Activated naive CD4-positive, alpha-beta T cell treated with anti-CD3 and anti-CD28 coated beads, Interleukin-2, amount 50 U/mL, for 72 hours (primary cell): ENCODE data around the gene RTN4R. TPM values are rescaled to one million over a fixed set of nuclear protein-coding genes. Genes with fewer than 3 reads are reported as not detected.

Experiments
- ATAC-seq, 2 donors: fragments of 150-1000 bp; cut with Tn5 transposase; 2 replicates each; pipeline ENCODE4 v1.10.0; 2021; ENCODE audit warnings: mild to moderate bottlenecking in 2 of 2, moderate library complexity in 2 of 2
- DNase-seq, 2 donors: peaks; one replicate each; pipeline ENCODE4 v3.0.0; 2021 to 2022; ENCODE audit warnings: low spot score in 2 of 2
- H3K27ac Mint-ChIP-seq, 2 donors: one replicate each; pipeline ENCODE4 v1.8.0; 2022; ENCODE audit warnings: mild to moderate bottlenecking in 2 of 2, mixed read lengths in 2 of 2
- H3K36me3 Mint-ChIP-seq, 2 donors: one replicate each; pipeline ENCODE4 v1.8.0; 2022; ENCODE audit warnings: mixed read lengths in 2 of 2
- H3K9me3 Mint-ChIP-seq, 2 donors: one replicate each; pipeline ENCODE4 v1.8.0; 2022; ENCODE audit warnings: mixed read lengths in 2 of 2
- total RNA-seq, 2 donors: library from RNA; stranded (reverse); gene quantifications; one replicate each; pipeline ENCODE4 v1.2.3, GENCODE V29; 2022

Gene RTN4R
- total RNA-seq, 2 donors from 2014 or later = 1.1 to 2.2 TPM

- Mint-ChIP-seq H3K36me3 (no peaks in the 10 kb centered on the region), H3K27ac (peak overlapping the region; percentile 72 to 80), H3K9me3 (no peaks in the 10 kb centered on the region)
- ATAC-seq (peak; percentile 49 to 80), DNase-seq (peak in 1 of 2 donors; percentile 53)
Measured at GRCh38 chr22:20243537-20244249, 24.4 kb downstream of the RTN4R start.

- Mint-ChIP-seq H3K36me3 (no peaks in the 10 kb centered on the region), H3K9me3 (no peaks in the 10 kb centered on the region), H3K27ac (peak overlapping the region in 1 of 2 donors; percentile 80)
- no peak for DNase-seq
- peak in 1 of 2 donors; percentile 2 for ATAC-seq
Measured at GRCh38 chr22:20243176-20243536, 25.0 kb downstream of the RTN4R start.

GRCh38 chr22:20242393-20243175 is 25.5 kb downstream of the RTN4R start:
- Mint-ChIP-seq H3K36me3 (no peaks in the 10 kb centered on the region), H3K27ac (peak overlapping the region in 1 of 2 donors; percentile 80), H3K9me3 (no peaks in the 10 kb centered on the region)
- no peak for DNase-seq
- ATAC-seq = no peak

GRCh38 chr22:20241579-20242392 is 26.3 kb downstream of the RTN4R start:
- Mint-ChIP-seq H3K27ac (peak overlapping the region in 1 of 2 donors; percentile 80), H3K9me3 (no peaks in the 10 kb centered on the region), H3K36me3 (no peaks in the 10 kb centered on the region)
- DNase-seq = no peak
- ATAC-seq = no peak

GRCh38 chr22:20240900-20241299 is 27.2 kb downstream of the RTN4R start:
- Mint-ChIP-seq H3K27ac (no peak overlapping the region), H3K9me3 (no peaks in the 10 kb centered on the region), H3K36me3 (no peaks in the 10 kb centered on the region)
- ATAC-seq = no peak
- no peak for DNase-seq

- no peaks in the 10 kb centered on the region for H3K36me3 Mint-ChIP-seq
- no peak for ATAC-seq
- no peak for DNase-seq
- H3K27ac Mint-ChIP-seq = no peak overlapping the region
- no peaks in the 10 kb centered on the region for H3K9me3 Mint-ChIP-seq
Measured at GRCh38 chr22:20240447-20240764, 27.7 kb downstream of the RTN4R start.

GRCh38 chr22:20239676-20240446 is 28.3 kb downstream of the RTN4R start:
- Mint-ChIP-seq H3K9me3 (no peaks in the 10 kb centered on the region), H3K27ac (peak overlapping the region; percentile 44 to 69), H3K36me3 (no peaks in the 10 kb centered on the region)
- no peak for ATAC-seq
- DNase-seq = no peak

- no peak for DNase-seq
- ATAC-seq = peak in 1 of 2 donors; percentile 37
- Mint-ChIP-seq H3K9me3 (no peaks in the 10 kb centered on the region), H3K36me3 (no peaks in the 10 kb centered on the region), H3K27ac (peak overlapping the region; percentile 44 to 69)
Measured at GRCh38 chr22:20238901-20239675, 29.0 kb downstream of the RTN4R start.

- Mint-ChIP-seq H3K27ac (peak overlapping the region in 1 of 2 donors; percentile 24), H3K36me3 (no peaks in the 10 kb centered on the region), H3K9me3 (no peaks in the 10 kb centered on the region)
- DNase-seq (peak in 1 of 2 donors; percentile 71), ATAC-seq (peak; percentile 84 to 87)
Measured at GRCh38 chr22:20238536-20238900, 29.6 kb downstream of the RTN4R start.

GRCh38 chr22:20237480-20238440 is 30.4 kb downstream of the RTN4R start:
- Mint-ChIP-seq H3K27ac (peak overlapping the region in 1 of 2 donors; percentile 24), H3K36me3 (no peaks in the 10 kb centered on the region), H3K9me3 (no peaks in the 10 kb centered on the region)
- ATAC-seq (peak; percentile 31 to 48), DNase-seq (no peak)

GRCh38 chr22:20236052-20236717 is 31.9 kb downstream of the RTN4R start:
- Mint-ChIP-seq H3K27ac (peak overlapping the region in 1 of 2 donors; percentile 24), H3K9me3 (no peaks in the 10 kb centered on the region), H3K36me3 (no peaks in the 10 kb centered on the region)
- ATAC-seq (no peak), DNase-seq (no peak)

GRCh38 chr22:20235389-20235991 is 32.6 kb downstream of the RTN4R start:
- Mint-ChIP-seq H3K36me3 (no peaks in the 10 kb centered on the region), H3K27ac (no peak overlapping the region), H3K9me3 (no peaks in the 10 kb centered on the region)
- DNase-seq = no peak
- no peak for ATAC-seq

- DNase-seq (no peak), ATAC-seq (no peak)
- no peaks in the 10 kb centered on the region for H3K36me3 Mint-ChIP-seq
- no peak overlapping the region for H3K27ac Mint-ChIP-seq
- no peaks in the 10 kb centered on the region for H3K9me3 Mint-ChIP-seq
Measured at GRCh38 chr22:20234760-20235388, 33.2 kb downstream of the RTN4R start.

GRCh38 chr22:20234314-20234682 is 33.8 kb downstream of the RTN4R start:
- DNase-seq = no peak
- no peaks in the 10 kb centered on the region for H3K36me3 Mint-ChIP-seq
- H3K27ac Mint-ChIP-seq = peak overlapping the region in 1 of 2 donors; percentile 25
- ATAC-seq = no peak
- H3K9me3 Mint-ChIP-seq = no peaks in the 10 kb centered on the region
